ENCODE results near the gene NOP16. TPM values are rescaled to one million over a fixed set of nuclear protein-coding genes. Genes with fewer than 3 reads are reported as not detected.

NOP16 gene
- total RNA-seq, 1 experiment from 2014 or later, result 31.5 TPM

DNA sequence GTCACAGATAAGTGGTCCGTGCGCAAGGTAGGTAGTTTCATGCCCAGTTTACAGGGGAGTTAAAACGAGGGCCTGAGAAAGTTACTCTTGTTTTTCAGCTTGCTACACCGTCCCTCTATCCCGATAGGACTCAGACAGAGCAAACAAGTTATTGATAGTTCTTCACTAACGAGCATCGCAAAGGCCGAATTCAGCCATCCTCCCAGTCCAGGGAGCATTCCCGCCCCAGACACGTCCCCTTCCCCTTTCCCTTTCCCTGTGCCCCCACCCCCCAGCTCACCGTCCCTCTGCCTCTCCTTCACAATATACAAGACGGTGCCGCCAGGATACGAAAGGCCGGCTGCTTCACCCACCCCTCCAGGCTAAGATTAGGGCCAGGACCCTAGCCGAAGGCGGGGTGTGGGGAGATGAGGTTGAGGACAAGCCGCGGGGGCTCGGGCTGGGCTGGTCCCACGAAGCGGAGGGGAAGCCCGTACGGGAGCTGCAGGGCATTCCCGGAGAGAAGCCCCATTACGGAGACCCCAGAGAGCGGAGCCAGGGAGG lies 27.4 kb downstream of the NOP16 start:
- Histone ChIP-seq H3K27me3 (ENCODE audit: insufficient read depth, low read depth) (no peaks in the 10 kb centered on the region), H3K4me3 (peak overlapping the region; percentile 99), H3K9me2 (ENCODE audit: insufficient read depth) (no peaks in the 10 kb centered on the region), H3K4me1 (replicated peaks; ENCODE audit: insufficient read depth) (peaks cover 6% of the 10 kb centered on the region; the same call in 1 of the 2 replicates), H2AFZ (peak overlapping the region; percentile 100), H3K79me2 (ENCODE audit: low read depth) (peaks cover 41% of the 10 kb centered on the region), H3F3A (ENCODE audit: insufficient read depth, low read depth) (no peaks in the 10 kb centered on the region), H3K36me3 (ENCODE audit: low read depth) (peaks cover 4% of the 10 kb centered on the region; the same call in 1 of the 2 replicates), H3K4me2 (peak overlapping the region; percentile 85), H4K20me1 (ENCODE audit: insufficient read depth) (peaks cover 9% of the 10 kb centered on the region), H3K27ac (0 out of 2 replicates have a peak overlapping the region, but pooled peaks have one; percentile 15), H3K9me3 (ENCODE audit: insufficient read depth, low read depth) (no peaks in the 10 kb centered on the region)
- ChIA-PET CTCF (interaction anchor here (0.6 kb wide), 1 partner anchor 183 kb away, joined by 10 read pairs; no protein-coding TSS in a partner anchor), POLR2A (ENCODE audit: unreplicated experiment) (interaction anchor here (0.5 to 0.8 kb wide), 3 partner anchors 31 to 684 kb away, joined by 3 to 8 read pairs (median 4); no protein-coding TSS in a partner anchor)
- BruUV-seq (replicated peaks), result TSS peak; percentile 68
- intact Hi-C loops (cut with micrococcal nuclease; ENCODE audit: unreplicated experiment), result loop anchor here (1.0 kb wide), 1 partner anchor 27 kb away; the partner anchor contains the start of genes HIGD2A and NOP16
- TF ChIP-seq CTCF (conservative IDR thresholded peaks at IDR 0.05) (no peak), EZH2 (IDR thresholded peaks at IDR 0.05; ENCODE audit: low read depth) (no peak)
- no peak for DNase-seq

- ChIA-PET POLR2A (ENCODE audit: unreplicated experiment) (no interaction called here), CTCF (interaction anchor here (0.6 kb wide), 1 partner anchor 104 kb away, joined by 11 read pairs; no protein-coding TSS in a partner anchor)
- Histone ChIP-seq H3K4me3 (no peak overlapping the region), H3F3A (ENCODE audit: insufficient read depth, low read depth) (no peaks in the 10 kb centered on the region), H3K27me3 (ENCODE audit: insufficient read depth, low read depth) (no peaks in the 10 kb centered on the region), H3K9me2 (ENCODE audit: insufficient read depth) (no peaks in the 10 kb centered on the region), H2AFZ (no peak overlapping the region), H3K27ac (no peak overlapping the region), H3K79me2 (ENCODE audit: low read depth) (peaks cover 42% of the 10 kb centered on the region), H3K4me2 (peak overlapping the region; percentile 85), H4K20me1 (ENCODE audit: insufficient read depth) (peaks cover 22% of the 10 kb centered on the region), H3K9me3 (ENCODE audit: insufficient read depth, low read depth) (no peaks in the 10 kb centered on the region), H3K36me3 (ENCODE audit: low read depth) (peaks cover 4% of the 10 kb centered on the region; the same call in 1 of the 2 replicates), H3K4me1 (replicated peaks; ENCODE audit: insufficient read depth) (peaks cover 6% of the 10 kb centered on the region; the same call in 1 of the 2 replicates)
- intact Hi-C loops (cut with micrococcal nuclease; ENCODE audit: unreplicated experiment), result no loop called here
- no peak for DNase-seq
- TF ChIP-seq CTCF (conservative IDR thresholded peaks at IDR 0.05) (no peak), EZH2 (IDR thresholded peaks at IDR 0.05; ENCODE audit: low read depth) (no peak)
- BruUV-seq (replicated peaks), result no TSS peak
Measured at GRCh38 chr5:176359658-176360057, 28.7 kb downstream of the NOP16 start.

- no peak overlapping the region for H3K27ac ChIP-seq
- intact Hi-C loops (cut with micrococcal nuclease; ENCODE audit: unreplicated experiment), result no loop called here
- BruUV-seq (replicated peaks), result no TSS peak
- DNase-seq, result no peak
- peaks cover 40% of the 10 kb centered on the region for H3K79me2 ChIP-seq (ENCODE audit: low read depth)
- H3F3A ChIP-seq (ENCODE audit: insufficient read depth, low read depth), result no peaks in the 10 kb centered on the region; the same call in 1 of the 2 replicates
- no peak overlapping the region for H2AFZ ChIP-seq
- ChIA-PET POLR2A (ENCODE audit: unreplicated experiment) (no interaction called here), CTCF (no interaction called here)
- H3K4me3 ChIP-seq, result no peak overlapping the region
- H3K27me3 ChIP-seq (ENCODE audit: insufficient read depth, low read depth), result no peaks in the 10 kb centered on the region
- peaks cover 34% of the 10 kb centered on the region for H4K20me1 ChIP-seq (ENCODE audit: insufficient read depth)
- H3K9me3 ChIP-seq (ENCODE audit: insufficient read depth, low read depth), result no peaks in the 10 kb centered on the region
- peaks cover 14% of the 10 kb centered on the region; the same call in 1 of the 2 replicates for H3K36me3 ChIP-seq (ENCODE audit: low read depth)
- H3K9me2 ChIP-seq (ENCODE audit: insufficient read depth), result no peaks in the 10 kb centered on the region
- no peak overlapping the region for H3K4me2 ChIP-seq
- TF ChIP-seq EZH2 (IDR thresholded peaks at IDR 0.05; ENCODE audit: low read depth) (no peak), CTCF (conservative IDR thresholded peaks at IDR 0.05) (no peak)
- peaks cover 6% of the 10 kb centered on the region; the same call in 1 of the 2 replicates for H3K4me1 ChIP-seq (replicated peaks; ENCODE audit: insufficient read depth)
Measured at GRCh38 chr5:176356179-176356566, 32.2 kb downstream of the NOP16 start.
